ENCODE results near the gene CASZ1. TPM values are rescaled to one million over a fixed set of nuclear protein-coding genes. Genes with fewer than 3 reads are reported as not detected.

Gene CASZ1
- total and polyA plus RNA-seq, 10 donors = 0.73 to 14.5 (median 9.1) TPM

DNA sequence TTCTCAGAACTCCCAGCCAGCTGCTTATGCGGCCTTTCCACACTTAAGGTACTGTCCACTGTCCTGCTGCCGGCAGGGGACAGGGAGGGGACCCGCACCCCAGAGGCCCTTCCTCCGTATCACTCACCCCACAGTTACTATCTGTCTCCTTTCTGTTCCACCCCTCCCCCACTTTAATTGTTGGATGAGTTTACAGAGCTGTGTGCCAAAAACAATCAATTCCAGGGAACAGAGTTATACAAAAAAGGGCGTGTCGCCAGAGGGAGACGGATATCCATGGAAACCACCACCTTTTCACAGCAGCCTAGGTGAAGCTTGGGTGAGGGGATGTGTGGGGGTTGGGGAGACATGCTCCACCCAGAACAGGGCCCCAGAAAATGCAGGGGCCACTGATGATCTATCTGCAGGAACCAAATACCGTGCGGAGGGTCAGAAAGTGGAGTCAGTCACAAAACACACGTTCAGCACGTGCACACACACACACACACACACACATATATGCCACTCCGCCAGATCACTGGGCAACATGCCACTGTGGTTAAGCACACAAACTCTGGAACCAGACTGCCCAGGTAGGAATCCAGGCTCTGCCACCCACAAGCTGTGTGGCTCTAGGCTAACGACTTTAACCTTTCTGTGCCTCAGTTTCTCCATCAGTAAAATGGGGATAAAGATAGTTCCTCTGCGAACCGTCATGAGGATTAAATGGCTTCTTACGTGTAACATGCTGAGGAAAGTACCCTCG is 30.5 kb downstream of the CASZ1 start:
- H3K9me3 ChIP-seq = no peaks in the 10 kb centered on the region
- no peak for DNase-seq
- H3K27me3 ChIP-seq (replicated peaks in 1 of 7) = peaks cover 0 to 6% (median 0%) of the 10 kb centered on the region in 7 donors
- no peak overlapping the region for H3K4me3 ChIP-seq
- no peak overlapping the region for H3K27ac ChIP-seq
- no peaks in the 10 kb centered on the region for H3K36me3 ChIP-seq
- WGBS, 5 donors = 67 to 81% (median 72%) methylated on average over 17 of the region's 17 CpGs
- H3K4me1 ChIP-seq = peaks cover 0 to 20% (median 10%) of the 10 kb centered on the region in 6 donors
- intact Hi-C loops (cut with DNase I; ENCODE audit: low total_unique reads) = no loop called here
- TF ChIP-seq POLR2A (IDR thresholded peaks at IDR 0.05) = no peak
- no peak for TF ChIP-seq CTCF (IDR thresholded peaks at IDR 0.05 in 8 of 11, conservative IDR thresholded peaks at IDR 0.05 in 3 of 11)

- Histone ChIP-seq H3K4me1 (peaks cover 0 to 21% (median 11%) of the 10 kb centered on the region in 6 donors), H3K36me3 (no peaks in the 10 kb centered on the region), H3K9me3 (no peaks in the 10 kb centered on the region), H3K27ac (no peak overlapping the region), H3K4me3 (no peak overlapping the region), H3K27me3 (replicated peaks in 1 of 7) (peaks cover 0 to 3% (median 0%) of the 10 kb centered on the region in 7 donors)
- no peak for DNase-seq
- TF ChIP-seq CTCF (IDR thresholded peaks at IDR 0.05 in 8 of 11, conservative IDR thresholded peaks at IDR 0.05 in 3 of 11) = no peak
- no peak for TF ChIP-seq POLR2A (IDR thresholded peaks at IDR 0.05)
- no peak for TF ChIP-seq POLR2AphosphoS5 (IDR thresholded peaks at IDR 0.05)
- intact Hi-C loops (cut with DNase I; ENCODE audit: low total_unique reads) = no loop called here
- WGBS, 5 donors = 83 to 93% (median 90%) methylated on average over 15 of the region's 15 CpGs
These were observed 31.1 kb downstream of the CASZ1 start for GRCh38 chr1:10765304-10765703.

DNA sequence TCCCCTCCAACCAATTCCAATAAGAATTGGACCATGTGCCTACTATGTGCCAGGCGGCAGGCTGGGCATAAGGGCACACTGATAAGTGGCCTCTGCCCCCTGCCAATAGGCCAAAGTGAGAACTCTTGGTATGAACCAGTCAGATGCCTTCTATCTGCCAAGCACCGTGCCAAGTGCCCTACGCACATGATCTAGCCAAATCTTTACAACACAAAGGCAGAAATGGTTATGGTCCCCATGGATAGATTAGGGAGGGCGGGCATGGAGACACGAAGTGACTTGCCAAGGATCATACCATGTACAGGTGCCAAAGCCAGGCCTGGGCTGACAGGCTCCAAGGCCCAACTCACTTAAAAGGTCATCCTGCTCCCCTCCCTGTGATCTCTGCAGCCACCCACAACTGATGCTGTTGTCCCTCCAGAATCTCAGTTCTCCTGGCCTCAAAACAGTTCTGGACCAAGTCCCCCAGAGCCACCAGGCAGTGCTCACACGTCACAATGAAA is 32.1 kb downstream of the CASZ1 start:
- Histone ChIP-seq H3K4me1 (peaks cover 0 to 21% (median 11%) of the 10 kb centered on the region in 6 donors), H3K27me3 (replicated peaks in 1 of 7) (peaks cover 0 to 3% (median 0%) of the 10 kb centered on the region in 7 donors), H3K27ac (no peak overlapping the region), H3K4me3 (no peak overlapping the region), H3K36me3 (no peaks in the 10 kb centered on the region), H3K9me3 (no peaks in the 10 kb centered on the region)
- no peak for DNase-seq
- TF ChIP-seq POLR2A (IDR thresholded peaks at IDR 0.05) (no peak), CTCF (IDR thresholded peaks at IDR 0.05 in 8 of 11, conservative IDR thresholded peaks at IDR 0.05 in 3 of 11) (no peak), POLR2AphosphoS5 (IDR thresholded peaks at IDR 0.05) (no peak)
- intact Hi-C loops (cut with DNase I; ENCODE audit: low total_unique reads) = no loop called here
- 71 to 96% (median 93%) methylated on average over 6 of the region's 6 CpGs for WGBS, 5 donors

GRCh38 chr1:10762875-10763274 is 33.6 kb downstream of the CASZ1 start:
- DNase-seq = no peak
- H3K9me3 ChIP-seq = no peaks in the 10 kb centered on the region
- peak overlapping the region in 5 of 8 donors; percentile 31 to 58 (median 46) for H3K27ac ChIP-seq
- H3K4me3 ChIP-seq = no peak overlapping the region
- peaks cover 0 to 4% (median 0%) of the 10 kb centered on the region in 7 donors for H3K27me3 ChIP-seq (replicated peaks in 1 of 7)
- H3K36me3 ChIP-seq = no peaks in the 10 kb centered on the region
- H3K4me1 ChIP-seq = peaks cover 0 to 23% (median 11%) of the 10 kb centered on the region in 6 donors
- intact Hi-C loops (cut with DNase I; ENCODE audit: low total_unique reads) = no loop called here
- 82 to 86% (median 85%) methylated on average over 6 to 12 of the region's 12 CpGs for WGBS, 5 donors
- no peak for TF ChIP-seq POLR2AphosphoS5 (IDR thresholded peaks at IDR 0.05)

Measured in spleen (tissue), 11 donors.